ENCODE measurements around the gene TRDN. TPM values are rescaled to one million over a fixed set of nuclear protein-coding genes. Genes with fewer than 3 reads are reported as not detected.

Gene TRDN
- polyA plus RNA-seq, 1 donor from 2014 or later = not detected

DNA sequence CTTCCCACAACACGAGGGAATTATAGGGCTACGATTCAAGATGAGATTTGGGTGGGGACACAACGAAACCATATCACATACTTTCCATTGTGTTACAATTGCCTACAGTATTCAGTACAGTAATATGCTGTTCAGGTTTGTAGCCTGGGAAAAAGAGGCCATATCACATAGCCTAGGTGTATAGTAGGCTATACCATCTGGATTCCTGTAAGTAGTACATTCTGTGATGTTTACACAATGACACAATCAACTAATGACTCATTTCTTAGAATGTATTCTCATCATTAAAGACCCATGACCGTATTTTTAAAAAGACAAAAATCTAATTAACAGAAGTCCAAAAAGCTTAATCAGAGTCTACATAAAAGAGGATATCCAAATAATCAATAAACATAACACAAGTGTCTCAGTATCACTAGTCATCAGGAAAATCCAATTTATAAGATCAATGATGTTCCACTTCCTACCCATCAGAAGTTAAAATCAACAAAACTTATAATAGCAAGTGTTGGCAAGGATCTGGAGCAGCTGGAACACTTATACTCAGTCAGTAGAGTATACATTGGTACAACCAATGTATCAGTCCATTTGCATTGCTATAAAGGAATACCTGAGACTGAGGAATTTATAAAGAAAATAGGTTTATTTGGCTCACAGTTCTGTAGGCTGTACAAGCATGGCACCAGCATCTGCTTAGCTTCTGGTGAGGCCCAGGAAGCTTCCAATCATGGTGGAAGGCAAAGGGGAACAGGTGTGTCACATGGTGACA, 424.8 kb downstream of the TRDN start:
- Histone ChIP-seq H3K79me2 (replicated peaks; ENCODE audit: insufficient read depth, low read length) (no peaks in the 10 kb centered on the region), H3F3A (ENCODE audit: insufficient read depth, low read length, poor library complexity, severe bottlenecking) (no peaks in the 10 kb centered on the region), H3K36me3 (ENCODE audit: insufficient read depth, low read length) (no peaks in the 10 kb centered on the region), H3K27me3 (ENCODE audit: insufficient read depth, low read depth, low read length) (no peaks in the 10 kb centered on the region), H3K9me2 (ENCODE audit: insufficient read depth, low read length) (no peaks in the 10 kb centered on the region), H2AFZ (ENCODE audit: low read depth, low read length) (no peak overlapping the region), H4K20me1 (ENCODE audit: insufficient read depth) (no peaks in the 10 kb centered on the region), H3K4me2 (ENCODE audit: low read length) (no peak overlapping the region), H3K9me3 (ENCODE audit: low read length) (no peaks in the 10 kb centered on the region), H3K27ac (ENCODE audit: low read length) (no peak overlapping the region), H3K9ac (ENCODE audit: low read length) (no peak overlapping the region), H3K4me3 (ENCODE audit: low read length) (no peak overlapping the region)
- TF ChIP-seq EZH2 (IDR thresholded peaks at IDR 0.05; ENCODE audit: borderline replicate concordance, insufficient read depth, low read length, poor library complexity, severe bottlenecking) (no peak), CTCF (IDR thresholded peaks at IDR 0.05; ENCODE audit: poor library complexity, severe bottlenecking) (no peak), MXI1 (conservative IDR thresholded peaks at IDR 0.05; ENCODE audit: poor library complexity, severe bottlenecking) (no peak), RAD21 (conservative IDR thresholded peaks at IDR 0.05) (no peak)

GRCh38 chr6:123210645-123211044, 426.1 kb downstream of the TRDN start:
- H3K4me3 ChIP-seq (ENCODE audit: low read length) = no peak overlapping the region
- no peak for TF ChIP-seq TAF1 (IDR thresholded peaks at IDR 0.05; ENCODE audit: low read depth)
- TF ChIP-seq SMC3 (conservative IDR thresholded peaks at IDR 0.05; ENCODE audit: poor library complexity) = no peak
- no peak for TF ChIP-seq EP300 (conservative IDR thresholded peaks at IDR 0.05; ENCODE audit: poor library complexity, severe bottlenecking)
- no peaks in the 10 kb centered on the region for H3K79me2 ChIP-seq (replicated peaks; ENCODE audit: insufficient read depth, low read length)
- no peak overlapping the region for H2AFZ ChIP-seq (ENCODE audit: low read depth, low read length)
- no peak overlapping the region for H3K4me2 ChIP-seq (ENCODE audit: low read length)
- no peak overlapping the region for H3K27ac ChIP-seq (ENCODE audit: low read length)
- no peaks in the 10 kb centered on the region for H3K36me3 ChIP-seq (ENCODE audit: insufficient read depth, low read length)
- H4K20me1 ChIP-seq (ENCODE audit: insufficient read depth) = no peaks in the 10 kb centered on the region
- no peak overlapping the region for H3K9ac ChIP-seq (ENCODE audit: low read length)
- no peaks in the 10 kb centered on the region for H3F3A ChIP-seq (ENCODE audit: insufficient read depth, low read length, poor library complexity, severe bottlenecking)
- H3K9me3 ChIP-seq (ENCODE audit: low read length) = no peaks in the 10 kb centered on the region
- H3K27me3 ChIP-seq (ENCODE audit: insufficient read depth, low read depth, low read length) = no peaks in the 10 kb centered on the region
- no peaks in the 10 kb centered on the region for H3K9me2 ChIP-seq (ENCODE audit: insufficient read depth, low read length)

DNA sequence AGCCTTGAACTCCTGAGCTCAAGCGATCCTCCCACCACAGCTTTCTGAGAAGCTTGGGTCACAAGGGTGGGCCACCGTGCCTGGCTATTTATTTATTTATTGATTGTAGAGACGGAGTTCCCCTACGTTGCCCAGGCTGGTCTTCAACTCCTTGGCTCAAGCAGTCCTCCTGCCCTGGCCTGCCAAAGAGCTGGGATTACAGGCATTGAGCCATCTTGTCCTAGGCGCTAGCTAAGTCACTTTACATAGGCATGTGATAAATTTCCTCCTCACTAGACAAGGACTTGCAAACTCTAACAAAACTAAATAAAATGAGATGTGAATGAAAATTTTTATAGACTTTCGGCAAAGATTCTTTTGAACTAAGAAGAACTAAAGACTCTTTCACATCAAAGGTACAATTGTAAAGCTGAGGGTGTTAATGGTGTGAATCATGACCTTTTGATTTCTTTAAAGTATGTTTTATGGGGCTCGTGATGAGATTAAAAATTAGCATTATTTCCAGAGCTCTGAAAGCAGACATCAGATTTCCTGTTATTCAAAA, 428.7 kb downstream of the TRDN start:
- H3F3A ChIP-seq (ENCODE audit: insufficient read depth, low read length, poor library complexity, severe bottlenecking) = no peaks in the 10 kb centered on the region
- H3K9me3 ChIP-seq (ENCODE audit: low read length) = no peaks in the 10 kb centered on the region
- no peak overlapping the region for H3K4me3 ChIP-seq (ENCODE audit: low read length)
- no peak overlapping the region for H3K27ac ChIP-seq (ENCODE audit: low read length)
- no peaks in the 10 kb centered on the region for H3K79me2 ChIP-seq (replicated peaks; ENCODE audit: insufficient read depth, low read length)
- no peaks in the 10 kb centered on the region for H3K27me3 ChIP-seq (ENCODE audit: insufficient read depth, low read depth, low read length)
- H4K20me1 ChIP-seq (ENCODE audit: insufficient read depth) = no peaks in the 10 kb centered on the region
- H3K4me2 ChIP-seq (ENCODE audit: low read length) = no peak overlapping the region
- H2AFZ ChIP-seq (ENCODE audit: low read depth, low read length) = no peak overlapping the region
- no peaks in the 10 kb centered on the region for H3K9me2 ChIP-seq (ENCODE audit: insufficient read depth, low read length)
- no peak for TF ChIP-seq EP300 (conservative IDR thresholded peaks at IDR 0.05; ENCODE audit: poor library complexity, severe bottlenecking)
- TF ChIP-seq REST (IDR thresholded peaks at IDR 0.05; ENCODE audit: borderline replicate concordance) = no peak
- TF ChIP-seq CTCF (IDR thresholded peaks at IDR 0.05; ENCODE audit: poor library complexity, severe bottlenecking) = no peak
- no peak for TF ChIP-seq SMC3 (conservative IDR thresholded peaks at IDR 0.05; ENCODE audit: poor library complexity)
- TF ChIP-seq TAF1 (IDR thresholded peaks at IDR 0.05; ENCODE audit: low read depth) = no peak
- no peak for TF ChIP-seq MXI1 (conservative IDR thresholded peaks at IDR 0.05; ENCODE audit: poor library complexity, severe bottlenecking)
- no peak for TF ChIP-seq POLR2AphosphoS5 (IDR thresholded peaks at IDR 0.05)
- TF ChIP-seq RAD21 (conservative IDR thresholded peaks at IDR 0.05) = no peak
- TF ChIP-seq EZH2 (IDR thresholded peaks at IDR 0.05; ENCODE audit: borderline replicate concordance, insufficient read depth, low read length, poor library complexity, severe bottlenecking) = no peak
- H3K9ac ChIP-seq (ENCODE audit: low read length) = no peak overlapping the region
- no peaks in the 10 kb centered on the region for H3K36me3 ChIP-seq (ENCODE audit: insufficient read depth, low read length)
